Measurements from ENCODE around the gene RBPJL.
"Not testable (repeated sequence)": the region's sequence is repeated elsewhere in the genome, so short reads cannot be mapped to it uniquely, and the experiment has no call there.

RBPJL gene

DNA sequence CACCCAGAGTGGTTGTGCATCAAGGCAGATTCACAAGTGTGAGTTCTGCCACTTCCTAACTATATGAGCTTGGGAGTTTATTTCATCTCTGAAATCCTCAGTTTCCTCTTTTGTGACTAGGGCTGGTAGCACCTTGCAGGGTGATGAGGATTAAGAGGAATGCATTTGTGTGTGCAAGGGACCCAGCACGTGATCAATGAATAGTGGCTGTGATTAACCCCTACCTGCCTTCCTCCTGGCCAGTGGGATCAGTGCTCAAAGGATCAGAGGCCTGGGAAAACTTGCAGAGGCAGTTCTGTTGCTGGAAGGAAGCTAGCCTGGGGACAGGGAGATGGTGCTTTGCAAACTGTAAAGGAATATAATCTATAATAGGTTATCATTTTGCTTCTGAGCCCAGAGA is 34.3 kb downstream of the RBPJL start:
- Mint-ChIP-seq H3K27ac (no peak overlapping the region), H3K9me3 (no peaks in the 10 kb centered on the region), H3K4me1 (ENCODE audit: low read depth) (peaks cover 35% of the 10 kb centered on the region), H3K27me3 (no peaks in the 10 kb centered on the region), H3K4me3 (no peak overlapping the region), H3K36me3 (ENCODE audit: low read depth) (peaks cover 58% of the 10 kb centered on the region)

DNA sequence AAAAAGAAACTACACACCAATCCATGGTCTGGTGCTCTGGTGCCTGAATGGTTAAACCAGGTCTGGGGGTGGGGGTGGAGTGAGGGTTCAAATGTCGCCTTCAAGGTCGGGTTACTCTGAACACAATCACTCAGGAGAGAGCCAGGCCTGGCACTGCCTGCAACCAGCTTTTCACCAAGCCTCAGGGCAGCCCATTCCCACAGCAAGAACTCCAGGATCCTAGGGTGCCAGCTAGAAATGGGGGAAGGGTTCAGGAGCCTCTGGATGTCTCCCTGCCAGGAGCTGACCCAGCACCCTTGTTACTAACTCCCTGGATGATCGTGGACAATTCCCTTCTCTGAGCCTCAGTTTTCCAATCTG is 34.9 kb downstream of the RBPJL start:
- Mint-ChIP-seq H3K27ac (peak overlapping the region; percentile 36), H3K27me3 (peaks cover 2% of the 10 kb centered on the region), H3K36me3 (ENCODE audit: low read depth) (peaks cover 56% of the 10 kb centered on the region), H3K4me1 (ENCODE audit: low read depth) (peaks cover 41% of the 10 kb centered on the region), H3K9me3 (no peaks in the 10 kb centered on the region), H3K4me3 (no peak overlapping the region)

DNA sequence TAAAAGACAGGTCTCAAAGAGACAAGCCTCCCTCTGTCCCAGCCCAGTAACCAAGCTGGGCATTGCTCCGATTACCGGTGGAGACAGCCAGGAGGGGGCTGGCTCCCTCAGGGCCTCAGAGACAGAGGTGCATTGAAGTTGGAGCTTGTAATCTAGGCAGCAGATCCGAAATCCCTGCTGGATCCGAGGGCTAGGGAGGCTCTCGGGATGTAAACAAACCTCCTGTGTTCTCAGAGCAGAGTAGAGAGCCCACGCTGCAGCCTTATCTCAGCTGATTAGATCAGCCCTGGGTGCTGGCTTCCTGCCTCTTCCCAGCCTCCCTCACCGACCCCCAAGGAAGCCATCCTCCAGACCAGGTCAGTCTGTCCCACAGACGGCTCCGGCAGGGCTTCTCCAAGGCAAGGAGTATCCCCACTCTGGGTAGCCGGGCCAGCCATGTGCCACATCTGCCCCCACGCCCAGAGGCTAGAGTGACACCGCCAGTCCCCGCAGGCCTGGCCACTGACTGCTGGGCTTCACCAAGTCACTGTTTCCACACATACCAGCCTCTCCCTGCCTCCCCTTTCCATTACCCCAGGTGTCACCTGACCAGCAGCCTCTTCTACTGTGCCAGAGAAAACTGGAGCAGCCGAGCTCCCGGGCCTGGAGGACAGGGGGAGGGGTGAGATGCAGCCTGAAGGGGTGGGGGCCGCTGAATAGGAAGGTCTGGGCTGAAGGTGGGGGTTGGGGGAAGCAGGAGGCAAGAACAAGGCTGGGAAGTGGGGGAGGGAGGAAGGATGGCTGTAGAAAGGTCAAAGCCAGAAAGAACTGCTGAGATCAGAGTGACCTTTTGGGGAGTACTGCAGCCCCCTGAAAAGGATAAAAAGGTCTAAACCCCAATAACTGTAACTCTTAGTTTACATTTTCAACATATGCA is 35.6 kb downstream of the RBPJL start:
- Mint-ChIP-seq H3K9me3 (no peaks in the 10 kb centered on the region), H3K36me3 (ENCODE audit: low read depth) (peaks cover 57% of the 10 kb centered on the region), H3K4me1 (ENCODE audit: low read depth) (peaks cover 46% of the 10 kb centered on the region), H3K27ac (peak overlapping the region; percentile 36), H3K27me3 (peaks cover 4% of the 10 kb centered on the region), H3K4me3 (no peak overlapping the region)

DNA sequence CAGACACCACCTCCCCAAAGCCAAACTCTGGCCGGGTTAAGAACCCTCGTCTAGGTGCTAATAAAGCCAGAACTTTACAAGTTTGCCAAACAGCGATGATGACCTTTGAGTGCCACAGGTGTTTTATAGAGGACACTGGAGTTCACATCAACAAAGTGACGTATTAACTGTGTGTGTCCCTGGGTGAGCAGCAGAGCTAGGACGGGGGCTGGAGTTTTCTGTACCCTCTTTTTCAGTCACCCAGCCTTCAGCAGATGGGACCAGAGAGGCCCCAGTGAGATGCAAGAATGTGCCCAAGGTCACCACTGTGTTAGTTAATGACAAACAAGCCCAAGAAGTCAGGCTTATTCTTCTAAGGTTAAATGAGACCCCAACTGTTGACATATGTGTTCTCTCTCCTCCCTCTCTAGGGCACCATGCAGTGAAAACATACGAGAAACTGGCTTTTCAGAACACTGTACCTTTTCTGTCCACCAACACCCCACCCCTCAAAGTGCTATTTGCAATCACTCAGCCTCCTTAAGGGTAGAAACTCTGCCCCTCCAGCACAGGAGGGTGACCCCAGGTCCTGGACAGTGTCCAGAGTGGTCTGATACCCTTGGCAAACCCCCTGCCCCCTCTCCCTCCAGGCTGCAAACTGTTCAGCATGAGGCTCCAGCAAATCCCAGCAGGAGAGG is 36.4 kb downstream of the RBPJL start:
- H3K36me3 Mint-ChIP-seq (ENCODE audit: low read depth): peaks cover 57% of the 10 kb centered on the region
- H3K9me3 Mint-ChIP-seq: no peaks in the 10 kb centered on the region
- H3K4me3 Mint-ChIP-seq: peak overlapping the region; percentile 20
- no peak overlapping the region for H3K27ac Mint-ChIP-seq
- H3K4me1 Mint-ChIP-seq (ENCODE audit: low read depth): peaks cover 49% of the 10 kb centered on the region
- H3K27me3 Mint-ChIP-seq: peaks cover 4% of the 10 kb centered on the region

DNA sequence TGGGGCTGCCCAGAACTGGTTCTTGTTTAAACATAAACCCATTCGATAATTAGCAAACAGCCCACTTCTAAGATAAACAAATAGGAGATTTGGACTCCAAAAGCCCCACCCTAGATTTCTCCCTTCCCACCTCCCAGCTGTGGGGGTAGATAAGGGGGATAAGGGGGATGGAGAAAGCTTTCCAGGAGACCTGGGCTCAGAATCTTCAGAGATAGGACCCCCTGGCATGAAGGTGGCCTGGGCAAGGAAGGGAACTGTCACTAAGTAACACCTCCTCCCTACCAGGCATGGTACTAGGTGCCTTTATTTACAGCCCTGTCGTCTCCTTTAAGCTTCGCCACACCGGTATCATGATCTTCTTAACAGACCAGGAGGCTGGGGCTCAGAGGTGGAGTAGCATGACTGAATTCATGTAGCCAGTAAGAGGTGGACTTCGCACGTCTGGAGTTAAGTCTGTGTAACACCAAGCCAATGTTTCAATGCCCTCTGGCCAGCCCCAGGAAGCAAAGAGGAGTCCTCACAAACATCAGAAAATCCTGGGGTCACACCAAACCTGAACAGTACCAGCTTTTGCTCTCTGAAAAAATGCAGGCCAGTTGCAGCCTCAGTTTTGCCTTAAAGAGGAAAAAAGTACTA is 37.0 kb downstream of the RBPJL start:
- H3K27me3 Mint-ChIP-seq: peaks cover 4% of the 10 kb centered on the region
- H3K36me3 Mint-ChIP-seq (ENCODE audit: low read depth): peaks cover 57% of the 10 kb centered on the region
- no peaks in the 10 kb centered on the region for H3K9me3 Mint-ChIP-seq
- peak overlapping the region; percentile 19 for H3K4me3 Mint-ChIP-seq
- peak overlapping the region; percentile 26 for H3K27ac Mint-ChIP-seq
- H3K4me1 Mint-ChIP-seq (ENCODE audit: low read depth): peaks cover 52% of the 10 kb centered on the region

DNA sequence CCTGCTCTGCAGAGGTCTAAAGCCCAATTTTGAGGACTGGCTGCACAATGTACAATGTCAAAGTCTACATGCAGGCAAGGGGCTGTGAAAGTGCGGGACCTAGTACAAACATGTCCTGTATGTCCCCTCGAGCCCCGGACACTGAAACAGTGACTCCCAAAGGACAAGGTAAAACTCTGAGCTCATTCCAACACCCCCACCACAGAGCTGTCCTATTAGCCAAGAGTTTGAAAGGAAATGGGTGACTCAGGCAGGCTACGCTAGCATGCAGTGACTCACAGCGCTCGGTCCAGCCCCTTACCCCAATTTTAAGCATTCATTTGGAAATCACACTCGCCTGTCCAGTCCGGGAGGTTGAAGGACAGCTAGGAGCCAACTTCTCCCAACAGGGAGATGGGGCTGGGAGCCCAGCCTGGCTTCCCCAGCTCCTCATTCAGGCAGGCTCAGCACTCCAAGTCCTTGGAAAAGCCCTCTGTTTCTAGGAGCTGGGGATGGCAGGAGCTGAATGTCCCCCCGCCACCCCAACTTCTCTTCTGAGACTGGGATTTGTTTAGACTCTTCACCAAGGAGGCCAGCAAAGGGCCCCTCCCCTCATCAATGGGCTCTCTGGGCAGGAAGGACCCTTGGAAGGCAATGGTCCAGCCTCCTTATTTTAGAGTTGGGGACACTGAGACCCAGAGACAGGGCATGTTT is 37.7 kb downstream of the RBPJL start:
- Mint-ChIP-seq H3K27ac (peak overlapping the region; percentile 26), H3K4me3 (peak overlapping the region; percentile 19), H3K4me1 (ENCODE audit: low read depth) (peaks cover 56% of the 10 kb centered on the region)

DNA sequence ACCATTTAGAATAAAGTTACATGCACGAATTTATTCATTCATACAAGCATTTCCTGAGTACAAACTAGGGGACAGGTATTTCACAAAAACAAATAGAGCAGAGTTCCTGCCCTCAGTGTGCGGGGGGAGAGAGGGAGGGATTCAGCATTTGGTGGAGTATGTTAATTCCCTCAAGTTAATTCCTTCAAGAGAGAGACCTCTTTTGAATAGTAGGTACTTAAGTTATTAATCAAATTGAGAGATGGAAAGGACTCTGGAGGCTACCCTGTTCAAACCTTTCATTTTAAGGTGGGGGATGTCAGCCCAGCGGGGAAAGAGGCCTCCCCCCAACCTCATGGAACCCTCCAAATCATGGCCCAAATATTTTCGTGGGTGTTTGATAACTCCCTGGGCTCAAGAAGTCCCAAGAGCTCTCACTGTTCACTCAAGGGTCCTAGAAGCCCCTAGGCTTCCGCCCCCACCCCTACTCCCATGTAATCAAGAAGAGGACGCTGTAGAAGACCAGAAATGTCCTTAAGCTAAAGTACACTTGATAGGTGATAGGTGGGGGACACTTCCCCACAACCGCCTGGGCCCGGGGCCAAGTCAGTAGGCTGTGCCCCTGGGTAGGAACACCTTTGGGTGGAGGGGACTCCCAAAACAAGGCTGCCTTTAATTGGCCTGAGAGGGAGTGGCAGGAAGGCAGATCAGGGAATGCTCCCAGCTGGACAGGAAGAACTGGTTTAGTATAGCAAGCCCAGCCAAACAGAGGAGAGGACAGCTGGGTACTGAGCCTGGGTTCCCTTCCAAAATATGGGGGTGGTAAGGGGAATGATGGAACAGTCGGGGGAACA is 38.7 kb downstream of the RBPJL start:
- H3K9me3 Mint-ChIP-seq: no peaks in the 10 kb centered on the region
- H3K36me3 Mint-ChIP-seq (ENCODE audit: low read depth): peaks cover 48% of the 10 kb centered on the region
- peaks cover 64% of the 10 kb centered on the region for H3K4me1 Mint-ChIP-seq (ENCODE audit: low read depth)
- peaks cover 4% of the 10 kb centered on the region for H3K27me3 Mint-ChIP-seq
- H3K4me3 Mint-ChIP-seq: peak overlapping the region; percentile 93
- H3K27ac Mint-ChIP-seq: peak overlapping the region; percentile 52

More for the DNA sequence above, 37.7 kb downstream of the RBPJL start:
- peaks cover 4% of the 10 kb centered on the region for H3K27me3 Mint-ChIP-seq
- H3K9me3 Mint-ChIP-seq: no peaks in the 10 kb centered on the region
- peaks cover 57% of the 10 kb centered on the region for H3K36me3 Mint-ChIP-seq (ENCODE audit: low read depth)

DNA sequence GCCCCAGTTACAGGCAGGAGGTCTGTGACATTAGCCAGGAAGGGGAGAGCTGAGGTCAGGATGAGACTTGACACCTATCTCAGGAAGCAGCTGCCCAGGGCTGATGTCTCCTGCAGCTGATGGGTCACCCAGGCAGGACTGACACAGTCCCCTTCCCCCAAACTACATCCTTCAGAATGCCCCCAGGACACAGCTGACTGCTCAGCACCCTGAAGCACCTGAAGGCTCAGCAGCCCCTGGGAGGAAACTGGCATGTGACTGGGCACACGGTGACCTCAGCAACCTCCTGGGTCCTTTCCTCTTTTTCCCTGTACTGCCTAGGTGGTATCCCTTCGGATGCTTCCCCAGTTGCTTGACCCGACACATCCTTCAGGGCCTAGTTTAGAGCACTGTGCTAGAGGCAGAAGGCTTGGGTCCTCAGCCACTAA is 39.7 kb downstream of the RBPJL start:
- H3K9me3 Mint-ChIP-seq: no peaks in the 10 kb centered on the region
- peak overlapping the region; percentile 93 for H3K4me3 Mint-ChIP-seq
- H3K27me3 Mint-ChIP-seq: peaks cover 4% of the 10 kb centered on the region
- peaks cover 38% of the 10 kb centered on the region for H3K36me3 Mint-ChIP-seq (ENCODE audit: low read depth)
- H3K4me1 Mint-ChIP-seq (ENCODE audit: low read depth): peaks cover 68% of the 10 kb centered on the region
- H3K27ac Mint-ChIP-seq: peak overlapping the region; percentile 32

DNA sequence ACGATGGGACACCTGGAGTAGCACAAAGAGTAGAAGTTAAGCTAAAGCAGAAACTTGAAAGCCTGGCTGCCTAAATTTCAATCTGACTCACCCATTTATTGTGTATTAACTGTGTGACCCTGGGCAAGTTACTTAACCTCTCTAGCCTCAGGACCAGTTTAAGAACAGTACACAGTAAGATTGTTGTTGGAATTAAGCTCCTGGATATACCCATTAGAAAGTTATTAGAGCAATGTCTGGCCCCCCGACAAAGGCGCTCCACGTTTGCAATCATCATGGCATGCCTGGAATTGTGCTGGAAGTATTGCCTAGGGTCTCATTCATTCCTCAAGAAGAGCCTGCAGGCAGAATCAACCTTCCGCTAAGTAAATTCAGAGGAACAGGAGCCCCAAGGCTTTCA is 40.2 kb downstream of the RBPJL start:
- peaks cover 68% of the 10 kb centered on the region for H3K4me1 Mint-ChIP-seq (ENCODE audit: low read depth)
- peaks cover 37% of the 10 kb centered on the region for H3K36me3 Mint-ChIP-seq (ENCODE audit: low read depth)
- H3K9me3 Mint-ChIP-seq: no peaks in the 10 kb centered on the region
- H3K27ac Mint-ChIP-seq: no peak overlapping the region
- peak overlapping the region; percentile 93 for H3K4me3 Mint-ChIP-seq
- peaks cover 4% of the 10 kb centered on the region for H3K27me3 Mint-ChIP-seq

DNA sequence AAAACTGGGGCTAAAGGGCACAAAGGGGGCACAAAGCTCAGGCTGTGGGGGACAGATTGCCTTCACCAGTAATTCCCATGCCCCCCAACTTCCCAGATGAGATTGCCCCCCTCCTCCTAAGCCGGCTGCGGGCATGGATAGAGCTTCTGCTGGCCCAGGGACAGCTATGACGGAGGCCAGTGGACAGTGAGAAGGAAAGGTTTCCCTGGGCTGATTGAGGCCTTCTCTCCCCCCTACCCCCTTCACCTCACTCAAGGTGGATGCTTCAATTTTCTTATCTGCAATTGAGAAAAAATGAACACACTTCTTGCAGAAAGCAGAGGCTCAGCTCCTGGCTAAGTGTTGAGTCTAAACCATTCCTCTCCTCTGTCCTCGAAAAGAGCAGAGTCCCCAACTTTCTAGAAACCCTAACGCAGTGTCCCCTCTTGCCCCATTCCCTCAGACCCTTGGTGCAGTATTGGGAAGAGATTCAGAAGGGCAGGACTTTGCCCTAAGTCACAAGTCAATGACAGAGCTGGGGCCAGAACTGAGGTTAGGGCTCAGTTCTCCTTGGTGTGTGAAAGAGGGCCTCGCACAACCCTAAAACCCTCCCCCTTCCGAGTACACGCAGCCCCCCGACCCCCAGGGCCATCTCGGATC is 40.8 kb downstream of the RBPJL start:
- no peaks in the 10 kb centered on the region for H3K9me3 Mint-ChIP-seq
- H3K4me3 Mint-ChIP-seq: peak overlapping the region; percentile 93
- peak overlapping the region; percentile 67 for H3K27ac Mint-ChIP-seq
- H3K4me1 Mint-ChIP-seq (ENCODE audit: low read depth): peaks cover 65% of the 10 kb centered on the region
- H3K27me3 Mint-ChIP-seq: peaks cover 4% of the 10 kb centered on the region
- H3K36me3 Mint-ChIP-seq (ENCODE audit: low read depth): peaks cover 37% of the 10 kb centered on the region

DNA sequence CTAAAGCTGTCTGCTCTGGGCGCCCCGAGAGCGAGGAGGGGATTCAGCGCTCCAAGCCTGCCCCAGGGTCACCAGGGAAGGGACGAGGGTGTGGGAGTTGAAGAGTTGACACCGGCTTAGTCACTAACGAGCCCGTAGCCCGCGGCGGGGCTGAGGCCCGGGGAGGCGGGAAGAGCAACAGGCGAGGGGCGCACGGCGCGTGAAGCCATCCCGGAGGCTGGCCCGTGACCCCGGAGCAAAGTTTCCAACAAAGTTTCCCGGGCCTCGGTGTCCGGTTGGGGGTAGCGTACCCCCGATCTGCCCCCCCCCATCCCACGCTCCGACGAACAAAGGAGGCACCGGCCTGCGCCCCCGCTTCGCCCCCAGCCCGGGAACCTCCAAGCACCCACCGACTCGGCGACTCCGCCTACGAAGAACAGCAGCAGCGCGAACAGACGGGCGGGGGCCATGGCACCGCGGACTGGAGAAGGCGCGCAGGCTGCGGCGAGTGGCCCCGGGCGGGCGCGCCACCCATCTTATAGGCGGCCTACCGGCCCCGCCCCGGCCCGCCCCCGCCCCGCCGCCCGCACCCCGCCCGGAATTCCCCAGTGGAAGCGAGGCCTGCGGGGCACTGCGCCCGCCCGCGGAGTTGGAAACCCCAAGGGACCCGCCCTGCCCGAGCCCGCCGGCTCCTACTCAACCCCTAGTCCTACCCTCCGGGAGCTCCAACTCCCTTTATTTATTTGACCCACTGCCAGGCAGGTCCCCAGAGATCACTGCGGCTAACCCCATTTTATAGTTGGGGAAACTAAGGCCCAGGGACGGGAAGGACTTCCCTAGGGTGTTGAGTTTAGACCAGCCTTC is 41.5 kb downstream of the RBPJL start, which contains the start of gene SDC4:
Gene SDC4 (minus strand): TSS at position 489 of the 843 bp plus-strand sequence. CDS start 40 bp downstream, at position 449.
- Mint-ChIP-seq H3K4me3 (peak within 1 kb of the TSS; percentile 93), H3K27me3 (peaks cover 4% of the 10 kb centered on the region), H3K9me3 (no peaks in the 10 kb centered on the region), H3K4me1 (ENCODE audit: low read depth) (peaks cover 59% of the 10 kb centered on the region), H3K27ac (peak within 1 kb of the TSS; percentile 79), H3K36me3 (ENCODE audit: low read depth) (peaks cover 30% of the 10 kb centered on the region)

DNA sequence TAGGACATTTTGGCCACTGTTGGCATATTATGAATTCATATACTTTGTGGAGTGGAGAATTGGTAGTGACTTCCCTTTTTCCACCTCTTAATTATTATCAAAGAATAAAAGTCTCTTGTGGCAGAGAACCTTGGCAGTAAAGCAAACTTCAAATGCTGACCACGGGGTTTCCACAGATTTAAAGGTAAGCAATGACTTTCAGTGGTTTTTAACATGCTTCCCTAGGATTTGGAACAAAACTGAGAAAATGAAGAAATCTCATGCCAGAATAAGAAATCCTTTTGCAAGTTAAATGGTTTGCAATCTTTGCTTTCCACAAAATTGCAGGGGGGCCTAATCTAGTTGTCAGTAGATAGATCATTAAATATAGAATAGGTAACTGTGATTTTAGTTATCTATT is 43.6 kb downstream of the RBPJL start:
- Mint-ChIP-seq H3K27me3 (peaks cover 4% of the 10 kb centered on the region), H3K4me3 (no peak overlapping the region), H3K9me3 (no peaks in the 10 kb centered on the region), H3K27ac (no peak overlapping the region), H3K36me3 (ENCODE audit: low read depth) (peaks cover 20% of the 10 kb centered on the region), H3K4me1 (ENCODE audit: low read depth) (peaks cover 62% of the 10 kb centered on the region)

DNA sequence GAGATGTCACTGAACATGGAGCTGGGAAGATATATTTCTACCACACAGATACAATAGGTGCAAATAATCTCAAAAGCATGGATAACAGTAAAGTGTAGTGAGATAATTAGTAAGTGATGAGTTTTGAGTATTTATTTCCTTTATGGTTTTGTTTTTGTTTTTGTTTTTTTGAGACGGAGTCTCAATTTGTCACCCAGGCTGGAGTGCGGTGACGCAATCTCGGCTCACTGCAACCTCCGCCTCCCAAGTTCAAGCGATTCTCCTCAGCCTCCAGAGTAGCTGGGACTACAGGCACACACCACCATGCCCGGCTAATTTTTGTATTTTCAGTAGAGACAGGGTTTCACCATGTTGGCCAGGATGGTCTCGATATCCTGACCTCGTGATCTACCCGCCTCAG is 44.2 kb downstream of the RBPJL start:
- Mint-ChIP-seq H3K36me3 (ENCODE audit: low read depth) (peaks cover 16% of the 10 kb centered on the region), H3K4me1 (ENCODE audit: low read depth) (peaks cover 62% of the 10 kb centered on the region)
- H3K4me3 Mint-ChIP-seq, H3K27me3 Mint-ChIP-seq, H3K27ac Mint-ChIP-seq, H3K9me3 Mint-ChIP-seq: not testable (repeated sequence)
